GM10847 (cell line): Measurements from ENCODE around the gene SETBP1.

Source experiments
- POLR2A ChIP-seq: IDR thresholded peaks from 2 replicates; pipeline ENCODE4 v1.6.1; 2011; ENCODE audit not compliant: insufficient read length; ENCODE audit errors: extremely low read depth

Gene SETBP1

DNA sequence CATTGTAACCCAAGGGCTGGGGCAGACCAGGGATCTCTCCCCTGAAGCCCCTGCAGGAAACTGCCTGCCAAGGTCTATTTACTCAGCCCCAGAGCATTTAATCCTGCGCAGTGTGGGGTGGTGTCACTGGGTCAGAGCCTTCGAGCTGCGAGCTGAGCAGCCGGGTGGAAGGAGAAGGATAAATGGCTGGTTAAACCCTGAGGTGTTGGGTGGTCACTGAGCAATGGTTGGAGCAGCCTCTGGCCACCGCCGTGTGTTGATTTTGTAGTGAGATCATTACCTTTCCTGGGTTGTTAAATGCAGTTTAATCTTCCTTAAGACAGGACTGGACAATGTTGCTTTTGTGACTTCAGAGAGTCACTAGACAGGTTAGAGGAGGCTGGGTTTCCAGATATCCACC lies 98.1 kb downstream of the SETBP1 start:
- TF ChIP-seq POLR2A, result no peak

DNA sequence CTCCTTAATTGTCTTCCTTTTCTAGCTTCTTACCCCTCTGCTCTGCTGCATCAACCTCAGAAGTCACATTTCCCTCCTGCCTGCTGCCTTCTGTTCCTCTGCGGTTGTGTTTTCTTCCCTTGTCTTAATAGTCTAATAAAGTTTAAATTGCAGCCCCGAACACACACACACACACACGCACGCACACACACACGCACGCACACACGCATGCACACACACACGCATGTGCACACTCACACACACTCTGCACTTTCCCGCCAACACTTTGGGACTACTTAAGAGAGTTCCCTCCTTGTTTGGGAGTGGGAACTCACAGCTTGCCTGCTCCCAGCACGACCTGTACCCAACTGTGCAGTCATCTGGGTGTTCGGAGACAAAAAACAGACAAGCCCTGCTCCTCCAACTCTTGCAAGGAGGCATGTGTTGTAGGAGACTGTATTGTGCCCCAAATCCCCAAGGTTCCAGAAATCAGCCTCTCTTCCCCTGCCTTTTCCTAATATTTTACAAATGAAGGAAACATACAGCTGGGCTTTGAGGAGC lies 99.1 kb downstream of the SETBP1 start:
- no peak for TF ChIP-seq POLR2A

DNA sequence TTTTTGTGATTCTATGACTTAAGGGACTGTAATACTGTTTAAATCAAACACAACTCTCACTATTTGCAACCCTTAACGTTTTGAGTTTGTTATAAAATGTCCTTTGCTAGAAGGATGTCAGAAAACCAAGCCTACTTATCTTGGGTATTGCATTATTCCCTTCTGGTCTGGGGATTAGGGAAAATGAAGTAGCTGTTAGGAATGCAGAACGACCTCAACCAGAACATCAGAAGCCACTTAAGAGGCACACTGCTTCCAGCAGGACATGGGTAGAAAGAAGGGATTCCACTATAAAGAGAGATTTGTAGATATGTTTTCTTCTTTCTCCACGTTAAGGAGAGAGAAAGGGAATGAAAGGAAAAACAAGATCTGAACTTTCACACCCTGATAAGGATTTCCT lies 101.2 kb downstream of the SETBP1 start:
- TF ChIP-seq POLR2A, result no peak

DNA sequence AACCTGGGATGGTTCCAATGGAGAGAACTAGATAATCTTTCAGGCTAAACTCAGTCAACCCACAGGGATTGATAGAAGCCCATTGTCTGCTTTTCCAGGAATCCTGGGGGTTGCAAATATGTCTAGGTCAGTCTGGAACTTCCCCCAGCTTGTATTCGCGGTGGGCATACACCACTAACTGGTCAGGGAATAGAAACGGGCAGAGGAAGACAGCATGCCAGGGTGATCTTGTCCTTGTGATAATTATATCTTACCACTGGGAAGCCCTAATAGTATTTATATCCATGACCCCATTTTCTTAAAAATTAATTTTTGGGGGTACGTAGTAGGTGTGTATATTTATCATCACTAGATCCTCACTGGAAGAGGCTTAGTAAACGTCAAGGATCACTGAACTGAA lies 101.9 kb downstream of the SETBP1 start:
- no peak for TF ChIP-seq POLR2A

DNA sequence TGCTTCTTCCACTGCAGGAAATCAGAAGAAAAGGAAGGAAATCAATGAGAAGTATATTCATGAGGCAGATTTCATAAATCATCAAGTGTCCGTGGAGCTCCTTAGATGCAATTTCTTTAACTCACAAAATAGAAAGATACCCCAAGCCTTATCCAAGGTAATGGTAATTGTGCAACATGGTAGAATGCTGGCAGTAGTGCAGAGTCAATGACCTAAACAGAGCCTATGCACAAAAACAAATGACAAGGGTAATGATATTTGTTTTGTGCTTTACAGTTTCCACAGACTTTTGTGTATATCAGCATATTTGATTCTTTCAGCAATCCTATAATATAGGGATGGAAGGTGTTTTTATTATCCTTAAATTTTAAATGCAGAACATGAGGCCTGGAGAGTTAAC lies 102.7 kb downstream of the SETBP1 start:
- TF ChIP-seq POLR2A, result no peak

DNA sequence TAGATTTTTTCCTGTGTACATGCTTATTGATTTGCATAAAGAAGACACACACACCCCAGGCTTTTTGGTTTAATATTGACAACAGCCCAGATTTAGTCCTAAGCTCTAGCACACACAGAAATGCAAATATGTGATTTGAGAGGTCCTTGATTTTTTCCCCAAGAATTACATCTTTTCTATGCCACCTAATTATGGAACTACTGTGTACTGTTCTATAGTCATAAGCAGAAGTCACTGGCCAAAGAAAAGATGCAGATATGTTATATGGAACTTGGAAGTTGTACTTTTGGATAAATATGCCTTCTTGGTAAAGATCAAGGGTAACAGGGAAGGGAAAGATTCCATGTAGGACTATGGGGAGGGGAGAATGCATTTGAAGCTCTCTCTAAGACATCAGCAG lies 105.6 kb downstream of the SETBP1 start:
- no peak for TF ChIP-seq POLR2A

DNA sequence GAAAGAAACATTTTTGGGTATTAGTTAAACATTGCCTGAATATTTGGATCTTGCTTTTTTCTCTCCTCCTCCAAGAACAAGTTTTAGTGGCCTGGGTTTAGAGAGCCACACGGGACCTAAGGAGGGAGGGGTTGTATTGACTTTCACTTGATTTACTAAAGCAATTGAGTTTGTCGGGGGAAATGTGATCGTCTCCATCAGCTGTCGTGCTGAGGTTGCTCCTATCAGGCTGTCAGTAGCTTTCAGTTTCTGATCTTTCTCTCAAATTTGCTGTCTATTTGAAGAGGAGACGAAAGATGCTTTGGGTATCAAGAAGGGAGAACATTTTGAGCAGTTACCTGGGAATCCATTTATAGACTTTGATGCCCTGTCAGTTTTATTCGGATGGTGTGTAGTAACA lies 106.0 kb downstream of the SETBP1 start:
- TF ChIP-seq POLR2A, result no peak

DNA sequence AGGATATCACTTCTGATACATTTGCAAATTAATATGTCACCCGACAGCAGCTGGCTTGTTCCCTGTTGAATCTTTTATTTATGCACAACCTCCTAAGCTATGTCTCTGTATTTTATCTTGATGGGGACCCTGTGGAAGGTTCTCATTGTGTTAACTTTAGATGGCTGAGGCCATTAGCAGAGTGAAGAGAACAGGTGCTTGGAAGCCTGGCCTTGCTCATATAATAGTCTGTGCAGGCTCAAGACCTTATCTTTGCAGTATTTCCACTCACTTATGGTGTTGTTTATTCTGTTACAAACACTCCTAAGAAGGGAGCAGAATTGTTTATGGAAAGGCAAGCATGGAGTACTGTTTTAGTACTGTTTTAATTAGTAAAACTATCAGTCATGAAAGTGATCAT lies 107.6 kb downstream of the SETBP1 start:
- no peak for TF ChIP-seq POLR2A

DNA sequence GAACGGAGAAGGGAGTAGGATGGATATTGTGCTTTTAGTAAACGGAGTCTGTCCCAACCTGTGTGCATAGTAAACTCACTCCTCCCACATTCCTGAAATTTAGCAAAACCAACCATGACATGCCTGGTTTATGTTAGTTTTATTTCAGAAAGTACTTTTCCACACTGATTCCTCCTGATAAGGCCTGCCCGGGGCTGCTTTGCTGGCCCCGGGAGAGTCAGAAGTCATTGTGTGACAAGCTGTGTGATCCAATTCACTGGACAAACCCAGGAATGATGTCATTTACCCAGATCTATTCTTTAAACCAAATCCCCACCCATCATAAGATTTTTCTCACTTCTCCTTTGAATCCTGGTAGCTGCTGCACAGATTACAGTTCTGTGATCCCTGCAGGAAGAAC lies 109.0 kb downstream of the SETBP1 start:
- TF ChIP-seq POLR2A, result no peak

DNA sequence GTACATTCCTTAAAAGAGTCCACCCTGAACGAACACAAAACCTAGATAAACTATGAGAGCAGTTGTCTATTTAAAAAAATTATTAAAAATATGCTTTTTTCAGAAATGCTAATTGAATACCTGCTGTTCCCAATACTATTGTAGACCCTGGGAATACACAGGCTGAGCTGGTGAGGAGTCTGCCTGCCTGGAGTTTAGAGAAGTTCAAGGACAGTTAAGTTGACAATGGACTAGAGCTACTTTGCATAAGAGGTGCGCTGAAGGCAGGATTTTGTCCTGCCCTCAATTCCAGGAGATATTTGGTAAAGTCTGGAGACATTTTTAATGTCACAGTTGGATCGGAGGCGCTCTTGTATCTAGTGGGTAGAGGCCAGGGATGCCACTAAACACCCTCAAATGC lies 110.2 kb downstream of the SETBP1 start:
- TF ChIP-seq POLR2A, result no peak

DNA sequence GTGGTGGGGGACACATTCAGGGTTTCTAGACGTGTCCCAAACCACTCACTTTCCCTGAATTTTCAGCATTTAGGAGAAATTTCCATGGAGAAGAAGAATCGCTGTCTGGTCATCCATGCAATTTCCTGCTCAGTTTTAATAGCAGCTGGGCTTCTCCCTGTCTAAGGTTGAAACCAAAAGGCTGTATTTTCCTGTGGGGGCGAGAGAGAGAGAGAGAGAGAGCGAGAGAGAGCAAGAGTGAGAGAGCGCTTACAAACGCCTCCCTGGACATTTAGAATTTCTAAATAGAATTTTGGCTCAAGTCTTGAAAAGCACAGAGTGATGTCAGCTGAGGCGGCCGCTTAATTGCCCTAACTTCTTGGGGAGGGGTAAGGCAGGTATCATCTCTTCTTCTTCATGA lies 110.8 kb downstream of the SETBP1 start:
- no peak for TF ChIP-seq POLR2A

DNA sequence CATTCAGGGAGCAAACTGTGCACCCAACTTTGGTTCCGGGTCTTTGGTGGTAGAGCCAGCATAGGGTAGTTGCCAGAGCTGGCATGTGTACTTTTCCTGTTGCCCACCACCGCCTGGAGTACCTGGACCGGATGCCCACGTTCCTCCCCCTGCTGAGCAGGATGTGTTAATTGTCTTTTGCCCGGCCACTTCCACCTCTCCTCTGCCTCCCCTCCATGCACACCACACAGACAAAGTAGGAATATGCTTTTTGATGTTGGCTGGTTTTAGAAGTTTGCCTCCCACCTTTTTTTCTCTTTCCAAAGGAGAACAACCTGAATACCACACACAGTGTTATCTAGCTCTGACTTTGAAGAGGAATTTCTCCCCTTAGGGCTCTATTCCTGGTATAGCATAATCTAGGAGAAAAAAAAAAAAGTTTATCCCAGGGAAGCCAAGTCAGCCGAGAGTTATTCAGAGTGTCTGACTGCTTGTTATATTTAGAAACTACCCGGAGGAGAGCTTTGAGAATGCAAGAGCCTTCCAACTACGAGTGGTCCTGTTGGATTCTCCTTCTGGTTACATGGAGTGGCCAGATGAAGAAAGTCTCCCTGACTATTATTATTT lies 111.9 kb downstream of the SETBP1 start:
- TF ChIP-seq POLR2A, result no peak

DNA sequence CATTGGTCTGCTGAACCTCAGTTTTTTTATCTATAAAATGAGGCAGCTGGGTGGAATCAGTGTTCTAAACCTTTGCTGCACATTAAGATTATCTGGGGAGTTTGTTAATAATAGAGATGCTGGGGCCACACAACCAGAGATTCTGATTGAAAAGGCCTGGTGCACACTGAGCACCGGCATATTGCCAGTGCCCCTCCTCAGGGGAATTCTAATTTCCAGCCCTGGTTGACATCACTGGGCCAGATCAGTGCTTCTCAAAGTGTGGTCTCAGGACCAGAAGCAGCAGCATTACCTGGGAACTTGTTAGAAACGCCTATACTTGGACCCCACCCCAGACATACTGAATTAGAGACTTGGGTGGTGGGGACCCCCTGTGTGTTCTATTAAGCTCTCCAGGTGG lies 112.5 kb downstream of the SETBP1 start:
- TF ChIP-seq POLR2A, result no peak

DNA sequence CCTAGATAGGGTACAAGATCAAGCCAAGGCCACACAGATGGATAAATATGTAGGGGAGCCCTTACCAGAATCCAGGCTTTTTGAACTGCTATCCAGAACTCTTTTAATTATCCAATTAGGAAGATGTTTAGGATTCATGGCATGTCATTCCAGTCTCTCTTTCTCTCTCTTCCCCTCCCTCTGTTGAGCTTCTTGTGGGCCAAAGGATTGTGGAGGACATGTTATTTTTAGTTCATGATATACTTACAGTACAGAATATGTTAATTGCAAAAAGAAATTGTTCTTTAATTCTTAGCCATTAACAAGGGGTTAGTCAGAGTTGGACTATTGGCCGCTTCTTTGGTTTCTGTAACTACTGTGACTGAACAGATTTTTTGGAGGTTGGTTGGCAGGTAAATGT lies 113.0 kb downstream of the SETBP1 start:
- TF ChIP-seq POLR2A, result no peak

DNA sequence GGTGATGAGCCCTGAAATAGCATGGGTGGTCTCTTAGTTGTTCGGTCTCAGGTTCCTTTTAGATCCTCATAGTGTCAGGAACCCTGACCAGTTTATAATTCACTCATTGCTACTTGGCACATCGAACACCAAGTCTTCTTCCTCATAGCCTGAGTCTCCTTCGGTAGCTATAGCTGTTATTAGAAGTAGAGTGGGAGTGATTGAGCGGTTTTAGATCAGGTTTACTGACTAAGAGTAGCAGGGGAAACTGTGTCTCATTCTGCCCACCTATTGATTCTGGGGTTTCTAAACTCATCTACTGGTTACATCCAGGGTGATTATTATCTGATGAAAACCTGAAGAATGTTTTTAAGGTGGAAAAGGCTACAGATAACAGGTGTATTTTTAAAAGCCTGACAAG lies 114.6 kb downstream of the SETBP1 start:
- TF ChIP-seq POLR2A, result no peak

DNA sequence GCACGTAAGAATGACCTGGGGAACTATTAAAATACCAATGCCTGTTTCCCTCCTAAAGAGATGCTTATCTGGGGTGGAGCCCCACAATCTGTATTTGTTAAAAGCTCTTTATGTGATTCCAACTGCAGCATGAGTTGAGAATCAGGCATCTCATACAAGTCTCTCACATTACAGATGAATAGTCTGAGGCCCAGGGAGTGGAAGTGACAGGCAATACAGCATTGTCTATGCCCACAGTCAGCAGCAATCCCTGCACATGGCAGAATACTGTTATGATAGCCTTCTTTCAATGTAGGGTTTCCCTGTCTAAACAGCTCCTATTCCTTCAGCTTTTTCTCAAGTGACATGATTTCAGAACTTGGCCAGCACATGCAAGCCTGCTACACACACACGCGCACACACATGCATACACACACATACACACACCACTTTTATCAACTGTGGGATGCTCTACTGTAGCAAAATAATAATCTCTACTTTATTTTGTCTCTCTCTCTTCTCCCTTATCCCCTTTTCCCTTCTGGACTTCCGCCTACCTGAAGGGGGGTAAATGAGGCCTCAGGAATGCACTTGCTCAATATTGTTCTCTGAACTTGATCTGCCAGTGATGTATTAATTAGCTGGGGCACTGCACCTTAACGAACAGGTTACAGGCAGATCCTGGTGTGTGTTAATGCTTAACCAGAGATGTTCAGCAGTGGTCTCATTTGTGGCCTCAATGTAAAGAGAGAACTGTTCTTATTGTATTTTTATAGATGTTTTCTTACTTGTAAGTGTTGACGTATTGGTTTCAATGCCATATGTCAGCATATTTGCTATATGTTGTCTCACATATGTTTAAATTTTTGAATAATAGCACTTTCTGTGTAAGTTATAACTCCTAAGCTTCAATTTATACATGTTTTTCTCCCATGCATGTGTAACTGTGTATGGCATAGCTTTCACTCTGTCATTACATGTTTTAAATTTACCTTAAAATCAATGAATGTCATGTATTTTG lies 116.0 kb downstream of the SETBP1 start:
- TF ChIP-seq POLR2A, result no peak

DNA sequence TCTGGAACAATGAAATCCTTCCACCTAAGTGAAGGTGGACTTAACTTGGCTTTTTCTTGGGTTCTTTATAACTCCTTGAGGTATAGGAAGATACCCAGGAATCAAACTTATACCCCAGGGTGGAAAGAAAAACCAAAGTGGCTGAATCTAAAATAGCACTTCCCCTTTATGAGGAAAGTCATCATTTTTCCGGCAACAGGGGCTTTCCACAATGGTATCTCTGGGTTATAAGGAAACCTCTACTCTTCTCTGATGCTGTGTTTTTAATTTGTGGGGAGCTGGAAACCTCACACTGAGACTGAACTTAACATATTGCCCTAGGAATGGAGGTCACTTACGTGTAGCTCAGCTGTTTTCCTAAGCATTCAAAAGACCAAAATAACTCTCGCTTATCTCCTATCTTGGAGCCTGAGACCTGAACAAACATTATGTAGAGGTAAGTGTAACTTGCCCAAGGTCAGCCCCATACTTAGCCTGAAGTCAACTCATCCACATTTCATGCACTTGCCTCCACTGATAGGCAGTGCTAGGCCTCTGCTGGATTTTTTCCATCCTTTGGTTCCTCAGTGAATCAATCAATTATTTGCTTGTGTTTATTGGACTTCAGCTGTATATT lies 117.9 kb downstream of the SETBP1 start:
- TF ChIP-seq POLR2A, result no peak
